Upper lobe of right lung (tissue), 1 donor: ENCODE measurements around the gene DNMT1. TPM values are rescaled to one million over a fixed set of nuclear protein-coding genes. Genes with fewer than 3 reads are reported as not detected.

Experiments used
- ATAC-seq: fragments of 200-7000 bp; cut with Tn5 transposase; one replicate; pipeline ENCODE4 v1.9.1; 2020; ENCODE audit warnings: mild to moderate bottlenecking, moderate library complexity
- DNase-seq: peaks from one replicate; pipeline ENCODE4 v3.0.0-alpha.2; 2020
- H3K27ac ChIP-seq: fragments of 200-600 bp; one replicate; pipeline ENCODE4 v1.8.0; 2022
- H3K27me3 ChIP-seq: fragments of 200-600 bp; one replicate; pipeline ENCODE4 v1.8.0; 2022; ENCODE audit warnings: mild to moderate bottlenecking
- H3K36me3 ChIP-seq: fragments of 200-600 bp; one replicate; pipeline ENCODE4 v1.8.0; 2022
- H3K4me1 ChIP-seq: fragments of 200-600 bp; one replicate; pipeline ENCODE4 v1.8.0; 2022
- H3K4me3 ChIP-seq: fragments of 200-600 bp; one replicate; pipeline ENCODE4 v1.8.0; 2022; ENCODE audit warnings: mild to moderate bottlenecking
- H3K9me3 ChIP-seq: fragments of 200-600 bp; one replicate; pipeline ENCODE4 v1.8.0; 2022
- intact Hi-C: fragments of 100-400 bp; cut with DNase I; formaldehyde crosslinking; loops from one replicate; pipeline ENCODE4 v1.11.0; 2022
- total RNA-seq: library from RNA; stranded (reverse); fragmentation: NEBNext Ultra II Directional; extraction: Animal tissue kit (Norgen Biotek cat#: 25700); gene quantifications from one replicate; pipeline ENCODE4 v1.2.1, GENCODE V29; 2021
- TF ChIP-seq, protein P1 (sequence below): fragments of 200-600 bp; IDR thresholded peaks from one replicate; pipeline ENCODE4 v1.8.0; 2022; ENCODE audit warnings: antibody characterized with exemption
- donor health status: DM: no; HTN: yes; CAD: no; lungs with severe emphysema.

DNMT1 gene
- total RNA-seq, 1 donor from 2014 or later: 72.1 TPM

DNA sequence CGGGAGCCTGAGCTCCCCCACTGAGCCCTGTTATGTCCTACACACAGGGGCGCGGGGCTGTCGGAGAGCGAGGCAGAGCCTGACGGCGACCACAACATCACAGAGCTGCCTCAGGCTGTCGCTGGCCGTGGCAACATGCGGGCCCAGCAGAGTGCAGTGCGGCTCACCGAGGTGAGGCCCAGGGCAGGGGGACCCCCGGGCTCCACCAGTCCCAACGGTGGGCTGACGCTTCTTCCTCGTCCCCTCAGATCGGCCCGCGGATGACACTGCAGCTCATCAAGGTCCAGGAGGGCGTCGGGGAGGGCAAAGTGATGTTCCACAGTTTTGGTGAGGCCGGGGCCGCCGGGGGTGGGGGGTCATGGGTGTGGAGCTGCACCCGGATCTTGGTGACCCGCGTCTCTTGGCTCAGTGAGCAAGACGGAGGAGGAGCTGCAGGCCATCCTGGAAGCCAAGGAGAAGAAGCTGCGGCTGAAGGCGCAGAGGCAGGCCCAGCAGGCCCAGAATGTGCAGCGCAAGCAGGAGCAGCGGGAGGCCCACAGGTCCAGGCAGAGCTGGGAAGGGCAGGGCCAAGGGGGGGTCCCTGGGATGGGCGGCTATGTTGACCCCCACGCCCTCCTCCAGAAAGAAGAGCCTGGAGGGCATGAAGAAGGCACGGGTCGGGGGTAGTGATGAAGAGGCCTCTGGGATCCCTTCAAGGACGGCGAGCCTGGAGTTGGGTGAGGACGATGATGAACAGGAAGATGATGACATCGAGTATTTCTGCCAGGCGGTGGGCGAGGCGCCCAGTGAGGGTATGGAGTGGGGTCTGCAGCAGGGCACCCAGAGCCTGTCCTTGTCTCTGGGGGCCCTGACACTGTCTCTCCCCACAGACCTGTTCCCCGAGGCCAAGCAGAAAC is 84.4 kb downstream of the DNMT1 start:
- Histone ChIP-seq H3K36me3 (peaks cover 55% of the 10 kb centered on the region), H3K27ac (no peak overlapping the region), H3K9me3 (no peaks in the 10 kb centered on the region), H3K4me3 (no peak overlapping the region), H3K27me3 (no peaks in the 10 kb centered on the region), H3K4me1 (peaks cover 34% of the 10 kb centered on the region)
- ATAC-seq: no peak
- intact Hi-C loops: no loop called here
- TF ChIP-seq, protein P1, sequence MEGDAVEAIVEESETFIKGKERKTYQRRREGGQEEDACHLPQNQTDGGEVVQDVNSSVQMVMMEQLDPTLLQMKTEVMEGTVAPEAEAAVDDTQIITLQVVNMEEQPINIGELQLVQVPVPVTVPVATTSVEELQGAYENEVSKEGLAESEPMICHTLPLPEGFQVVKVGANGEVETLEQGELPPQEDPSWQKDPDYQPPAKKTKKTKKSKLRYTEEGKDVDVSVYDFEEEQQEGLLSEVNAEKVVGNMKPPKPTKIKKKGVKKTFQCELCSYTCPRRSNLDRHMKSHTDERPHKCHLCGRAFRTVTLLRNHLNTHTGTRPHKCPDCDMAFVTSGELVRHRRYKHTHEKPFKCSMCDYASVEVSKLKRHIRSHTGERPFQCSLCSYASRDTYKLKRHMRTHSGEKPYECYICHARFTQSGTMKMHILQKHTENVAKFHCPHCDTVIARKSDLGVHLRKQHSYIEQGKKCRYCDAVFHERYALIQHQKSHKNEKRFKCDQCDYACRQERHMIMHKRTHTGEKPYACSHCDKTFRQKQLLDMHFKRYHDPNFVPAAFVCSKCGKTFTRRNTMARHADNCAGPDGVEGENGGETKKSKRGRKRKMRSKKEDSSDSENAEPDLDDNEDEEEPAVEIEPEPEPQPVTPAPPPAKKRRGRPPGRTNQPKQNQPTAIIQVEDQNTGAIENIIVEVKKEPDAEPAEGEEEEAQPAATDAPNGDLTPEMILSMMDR: no peak
- DNase-seq: no peak

GRCh38 chr19:10109528-10109927 is 85.2 kb downstream of the DNMT1 start:
- H3K27ac ChIP-seq: no peak overlapping the region
- no peak overlapping the region for H3K4me3 ChIP-seq
- H3K4me1 ChIP-seq: peaks cover 34% of the 10 kb centered on the region
- TF ChIP-seq, protein P1: no peak
- H3K9me3 ChIP-seq: no peaks in the 10 kb centered on the region
- DNase-seq (no peak), ATAC-seq (no peak)
- H3K36me3 ChIP-seq: peaks cover 47% of the 10 kb centered on the region
- no peaks in the 10 kb centered on the region for H3K27me3 ChIP-seq
- intact Hi-C loops: loop anchor here (10.0 kb wide), 1 partner anchor 185 kb away; no protein-coding TSS in a partner anchor

DNA sequence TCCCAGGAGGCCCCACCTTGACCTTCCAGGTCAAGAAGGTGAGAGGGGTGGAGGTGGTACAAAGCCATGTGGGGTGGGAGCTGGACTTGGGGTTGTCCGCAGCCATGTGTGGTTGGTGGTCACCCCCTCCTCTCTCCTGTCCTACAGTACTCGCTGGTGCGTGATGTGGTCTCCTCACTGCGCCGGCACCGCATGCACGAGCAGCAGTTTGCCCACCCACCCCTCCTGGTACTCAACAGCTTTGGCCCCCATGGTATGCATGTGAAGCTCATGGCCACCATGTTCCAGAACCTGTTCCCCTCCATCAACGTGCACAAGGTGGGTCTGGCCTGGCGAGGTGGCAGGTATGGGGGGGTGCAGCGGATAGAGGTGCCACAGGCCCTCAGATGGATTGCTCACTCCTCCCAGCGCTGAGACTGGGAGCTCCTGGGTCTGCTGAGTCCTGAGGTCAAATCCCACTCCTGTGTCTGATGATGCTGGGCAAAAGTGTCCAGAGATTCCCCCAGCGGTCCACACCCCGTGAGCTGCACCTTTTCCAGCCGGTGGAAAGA is 86.9 kb downstream of the DNMT1 start:
- Histone ChIP-seq H3K36me3 (peaks cover 42% of the 10 kb centered on the region), H3K9me3 (no peaks in the 10 kb centered on the region), H3K4me3 (no peak overlapping the region), H3K27ac (no peak overlapping the region), H3K4me1 (peaks cover 32% of the 10 kb centered on the region), H3K27me3 (no peaks in the 10 kb centered on the region)
- ATAC-seq (no peak), DNase-seq (no peak)
- intact Hi-C loops: loop anchor here (10.0 kb wide), 1 partner anchor 183 kb away; no protein-coding TSS in a partner anchor
- TF ChIP-seq, protein P1: no peak

GRCh38 chr19:10107254-10107653 is 87.5 kb downstream of the DNMT1 start:
- H3K4me1 ChIP-seq: peaks cover 25% of the 10 kb centered on the region
- no peaks in the 10 kb centered on the region for H3K27me3 ChIP-seq
- H3K36me3 ChIP-seq: peaks cover 42% of the 10 kb centered on the region
- ATAC-seq (no peak), DNase-seq (no peak)
- H3K9me3 ChIP-seq: no peaks in the 10 kb centered on the region
- intact Hi-C loops: loop anchor here (10.0 kb wide), 1 partner anchor 182 kb away; no protein-coding TSS in a partner anchor
- H3K4me3 ChIP-seq: peak overlapping the region; percentile 94
- TF ChIP-seq, protein P1: no peak
- no peak overlapping the region for H3K27ac ChIP-seq

DNA sequence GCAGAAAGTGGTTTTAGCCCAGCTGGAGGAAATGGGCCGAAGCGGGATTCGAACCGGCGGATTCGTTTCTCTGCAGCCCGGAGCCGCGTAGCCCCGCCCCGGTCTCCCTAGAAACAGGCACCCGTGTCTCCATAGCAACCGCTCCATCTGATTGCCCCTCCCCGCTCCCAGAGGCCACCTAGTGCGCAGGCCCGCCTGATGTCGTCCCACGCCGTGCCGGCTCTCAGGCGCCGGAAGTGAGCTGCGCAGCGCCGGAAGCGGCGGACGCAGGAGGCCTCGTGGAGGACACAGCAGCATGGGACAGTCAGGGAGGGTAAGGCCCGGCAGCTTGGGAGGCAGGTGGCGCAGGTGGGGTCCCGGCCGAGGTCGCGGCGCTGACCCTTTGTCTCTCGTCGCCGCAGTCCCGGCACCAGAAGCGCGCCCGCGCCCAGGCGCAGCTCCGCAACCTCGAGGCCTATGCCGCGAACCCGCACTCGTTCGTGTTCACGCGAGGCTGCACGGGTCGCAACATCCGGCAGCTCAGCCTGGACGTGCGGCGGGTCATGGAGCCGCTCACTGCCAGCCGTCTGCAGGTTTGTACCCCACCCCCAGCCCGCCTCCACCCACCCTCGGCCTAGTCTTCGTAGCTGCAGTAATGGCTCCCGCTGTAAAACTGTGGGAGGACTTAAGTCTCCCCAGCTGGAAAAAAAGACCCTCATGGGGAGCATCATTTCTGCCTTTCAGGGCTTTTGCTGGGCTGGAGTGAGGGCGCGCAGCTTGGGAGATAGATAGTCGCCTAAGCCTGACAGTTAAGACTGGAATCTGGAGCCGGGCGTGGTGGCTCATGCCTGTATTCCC is 88.4 kb downstream of the DNMT1 start, which contains the start of gene PPAN:
TSS of gene PPAN (plus strand) at position 263 of the 837 bp plus-strand sequence. CDS start at position 296, 33 bp downstream.
- H3K4me3 ChIP-seq: peak within 1 kb of the TSS; percentile 94
- no peaks in the 10 kb centered on the region for H3K27me3 ChIP-seq
- H3K4me1 ChIP-seq: peaks cover 18% of the 10 kb centered on the region
- TF ChIP-seq, protein P1: no peak
- H3K36me3 ChIP-seq: peaks cover 41% of the 10 kb centered on the region
- DNase-seq (peak; percentile 98), ATAC-seq (peak; percentile 97)
- peak within 1 kb of the TSS; percentile 87 for H3K27ac ChIP-seq
- intact Hi-C loops: loop anchor here (10.0 kb wide), 1 partner anchor 182 kb away; no protein-coding TSS in a partner anchor
- H3K9me3 ChIP-seq: no peaks in the 10 kb centered on the region
